Adrenal gland (tissue), 5 donors: ENCODE results near the gene PRR12.

Experiments
- CTCF ChIP-seq, 6 experiments: fragments of 450-650 bp in 4 of 6; fragments of 200-600 bp in 2 of 6; sonication (generic) in 1 of 6; IDR thresholded peaks; 1 replicate in 5 of 6; 2 replicates in 1 of 6; pipeline versions ENCODE4 v1.5.1 to v1.8.0; 2016 to 2021; ENCODE audit warnings: antibody characterized with exemption in 6 of 6, mild to moderate bottlenecking in 2 of 6, moderate library complexity in 1 of 6
- POLR2A ChIP-seq, 2 donors: fragments of 450-650 bp; IDR thresholded peaks; one replicate each; pipeline ENCODE4 v1.6.1; 2017; ENCODE audit warnings: antibody characterized with exemption in 2 of 2, mild to moderate bottlenecking in 2 of 2, moderate library complexity in 1 of 2
- donor health status: DM: no; HTN: no; CAD: no.

- TF ChIP-seq POLR2A (IDR thresholded peaks at IDR 0.05) = no peak
- TF ChIP-seq CTCF (IDR thresholded peaks at IDR 0.05) = no peak
Measured at GRCh38 chr19:49542446-49542845, 48.5 kb upstream of the PRR12 start.
